RKO (cell line): ENCODE results near the gene TTC39C.

Source experiments
- DNase-seq: peaks from one replicate; pipeline ENCODE4 v3.0.0-alpha.2; 2016; ENCODE audit warnings: low spot score

The TTC39C gene

DNA sequence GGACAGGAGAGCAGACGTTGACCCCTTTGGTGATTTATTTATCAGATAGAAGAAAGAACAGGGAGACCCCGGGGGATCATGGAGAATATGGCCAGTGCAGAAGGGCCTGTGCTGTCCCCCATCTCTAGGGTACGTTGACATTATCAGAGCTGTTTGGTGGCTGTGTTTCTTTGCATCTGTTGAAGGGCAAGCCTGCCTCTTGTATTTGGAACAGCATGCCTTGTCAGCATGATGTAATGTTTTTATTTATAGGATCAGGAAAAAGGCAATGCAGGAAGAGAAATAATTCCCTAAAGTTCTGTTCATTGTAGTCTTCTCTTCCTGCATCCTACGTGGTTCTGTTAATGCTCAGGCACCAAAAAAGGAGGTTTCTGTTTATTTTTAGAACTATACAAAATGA is 74.5 kb downstream of the TTC39C start:
- DNase-seq, result no peak

DNA sequence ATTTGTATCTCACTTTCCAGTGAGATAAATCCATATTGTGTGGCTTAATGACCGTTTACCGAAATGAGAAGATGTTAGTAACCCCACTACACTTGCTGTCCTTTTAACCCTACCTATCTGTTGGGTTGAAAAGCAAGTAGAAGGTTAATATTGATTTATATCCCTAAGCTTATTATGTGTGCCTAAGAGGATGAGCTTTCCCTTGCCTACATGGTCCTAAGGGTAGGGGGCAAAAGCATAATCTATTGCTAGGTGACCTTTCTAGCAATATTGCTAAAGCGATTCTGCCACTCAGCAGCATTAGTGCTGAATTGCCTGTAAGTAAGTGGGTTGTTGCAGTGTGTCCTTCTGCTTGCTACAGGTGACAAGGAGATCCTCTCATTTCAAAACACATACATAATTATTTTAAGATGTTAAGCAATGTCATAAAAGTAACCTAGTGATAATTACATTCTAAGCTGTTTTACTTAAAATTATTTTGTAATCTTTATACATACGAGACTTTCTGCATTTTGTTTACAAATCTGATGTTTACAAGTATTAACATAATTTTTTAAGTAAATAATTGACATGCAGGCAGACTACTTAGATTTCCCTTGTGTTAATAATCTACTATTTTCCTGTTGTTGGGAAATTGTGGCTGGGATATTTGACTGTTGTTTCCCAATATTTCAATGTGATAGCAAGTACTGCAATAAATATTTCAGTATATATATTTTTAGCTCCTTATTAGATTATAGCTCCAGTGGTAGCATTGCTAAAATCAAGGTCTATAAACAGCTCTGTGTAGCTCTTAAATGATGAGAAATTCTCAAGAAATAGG is 75.2 kb downstream of the TTC39C start:
- DNase-seq, result no peak

DNA sequence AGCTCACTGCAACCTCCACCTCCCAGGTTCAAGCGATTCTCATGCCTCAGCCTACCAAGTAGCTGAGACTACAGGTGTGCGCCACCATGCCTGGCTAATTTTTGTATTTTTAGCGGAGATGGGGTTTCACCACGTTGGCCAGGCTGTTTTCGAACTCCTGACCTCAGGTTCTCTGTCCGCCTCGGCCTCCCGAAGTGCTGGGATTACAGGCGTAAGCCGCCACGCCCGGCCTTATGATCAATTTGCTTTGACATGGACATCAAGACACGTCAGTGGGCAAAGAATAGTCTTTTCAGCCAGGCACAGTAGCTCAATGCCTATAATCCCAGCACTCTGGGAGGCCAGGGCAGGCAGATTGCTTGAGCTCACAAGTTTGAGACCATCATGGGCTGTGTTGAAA is 76.3 kb downstream of the TTC39C start:
- DNase-seq, result no peak

DNA sequence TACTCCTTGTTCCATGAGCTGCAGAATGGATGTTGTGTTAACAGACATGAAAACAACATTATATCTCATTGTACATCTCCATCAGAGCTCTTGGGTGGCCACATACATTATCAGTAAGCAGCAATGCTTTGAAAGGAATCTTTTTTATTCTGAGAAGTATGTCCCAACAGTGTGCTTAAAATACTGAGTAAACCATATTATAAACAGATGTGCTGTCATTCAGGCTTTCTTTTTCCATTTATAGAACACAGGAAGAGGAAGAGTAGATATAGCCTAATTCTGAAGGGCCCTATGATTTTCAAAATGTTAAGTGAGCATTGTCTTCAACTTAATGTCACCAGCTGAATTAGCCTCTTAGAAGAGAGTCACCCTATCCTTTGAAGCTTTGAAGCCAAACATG is 80.0 kb downstream of the TTC39C start:
- DNase-seq, result no peak

DNA sequence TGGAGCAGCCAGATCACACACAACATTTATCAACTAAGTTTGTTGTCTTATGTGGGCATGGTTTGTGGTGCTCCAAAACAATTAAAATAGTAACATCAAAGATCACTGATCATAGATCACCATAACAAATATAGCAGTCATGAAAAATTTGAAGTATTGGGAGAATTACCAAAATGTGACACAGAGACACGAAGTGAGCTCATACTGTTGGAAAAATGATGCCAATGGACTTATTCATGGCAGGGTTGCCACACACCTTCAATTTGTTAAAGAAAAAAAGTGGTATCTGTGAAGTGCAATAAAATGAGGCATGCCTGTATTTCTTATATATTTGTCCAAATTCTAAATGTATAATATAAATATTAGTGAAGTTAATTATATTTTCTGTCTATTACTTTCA is 81.4 kb downstream of the TTC39C start:
- DNase-seq, result no peak

DNA sequence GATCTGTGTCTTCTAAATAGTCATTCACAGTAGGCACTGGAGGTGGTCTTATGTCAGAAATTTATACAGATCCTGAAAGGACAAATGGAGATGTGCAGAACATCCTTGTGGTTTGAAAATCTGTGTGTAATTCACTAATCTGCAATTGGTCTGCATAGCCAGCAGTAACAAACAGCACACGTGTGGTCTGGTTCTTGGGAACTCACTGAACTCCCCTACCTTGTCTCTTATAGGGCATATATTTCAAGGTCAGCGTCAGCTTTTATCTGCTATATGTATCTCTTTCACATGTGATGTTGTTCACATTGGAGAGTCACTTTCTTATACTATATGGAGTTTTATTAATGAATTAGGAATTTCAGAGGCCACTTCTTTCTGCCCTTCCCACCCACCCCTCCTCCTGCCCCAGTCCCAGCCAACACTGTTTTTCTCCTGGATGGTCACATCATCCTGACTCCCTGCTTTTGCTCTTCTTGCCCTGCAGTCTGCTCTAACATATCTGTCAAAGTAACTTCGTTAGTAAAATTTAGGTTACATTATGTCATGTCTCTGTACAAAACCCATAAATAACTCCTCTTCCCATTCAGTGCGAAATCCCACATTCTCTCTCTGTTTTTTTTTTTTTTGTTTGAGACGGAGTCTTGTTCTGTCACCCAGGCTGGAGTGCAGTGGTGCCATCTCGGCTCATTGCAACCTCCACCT is 88.9 kb downstream of the TTC39C start:
- no peak for DNase-seq

DNA sequence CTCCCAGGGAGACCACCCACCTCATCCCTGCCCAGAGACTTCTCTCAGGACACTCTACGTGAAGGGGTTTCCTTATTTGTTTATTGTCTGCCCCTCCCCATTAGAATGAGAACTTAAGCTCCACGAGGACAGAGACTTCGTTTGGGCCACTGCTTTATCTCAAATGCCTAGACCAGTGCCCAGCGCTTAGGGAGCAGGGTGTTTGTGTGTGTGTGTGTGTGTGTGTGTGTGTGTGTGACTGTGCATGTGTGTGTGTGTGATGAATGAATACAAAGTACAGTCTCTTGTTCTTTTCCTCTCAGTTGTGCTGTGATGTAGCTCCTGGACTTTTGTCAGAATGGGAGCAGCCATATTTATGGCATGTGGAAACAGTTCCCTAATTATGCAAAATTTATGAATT is 89.9 kb downstream of the TTC39C start:
- no peak for DNase-seq

DNA sequence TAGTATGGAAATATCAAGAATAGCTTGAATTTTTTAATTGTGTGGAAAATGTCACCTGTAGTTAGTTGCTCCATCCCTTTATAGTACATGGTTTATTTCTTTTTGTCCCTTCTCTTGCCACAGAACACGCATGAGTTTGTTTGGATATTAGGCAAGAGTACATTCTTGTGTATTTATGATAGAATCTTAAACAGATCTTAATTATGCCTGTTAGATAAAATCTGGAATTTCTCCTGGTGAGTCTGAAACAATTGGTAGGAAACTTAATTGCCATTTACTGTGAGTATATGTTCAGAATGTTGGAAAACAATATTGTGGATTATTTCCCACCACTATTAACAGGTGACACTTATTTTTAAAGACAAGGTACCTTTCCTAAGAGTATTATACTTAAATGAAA is 94.1 kb downstream of the TTC39C start:
- no peak for DNase-seq

DNA sequence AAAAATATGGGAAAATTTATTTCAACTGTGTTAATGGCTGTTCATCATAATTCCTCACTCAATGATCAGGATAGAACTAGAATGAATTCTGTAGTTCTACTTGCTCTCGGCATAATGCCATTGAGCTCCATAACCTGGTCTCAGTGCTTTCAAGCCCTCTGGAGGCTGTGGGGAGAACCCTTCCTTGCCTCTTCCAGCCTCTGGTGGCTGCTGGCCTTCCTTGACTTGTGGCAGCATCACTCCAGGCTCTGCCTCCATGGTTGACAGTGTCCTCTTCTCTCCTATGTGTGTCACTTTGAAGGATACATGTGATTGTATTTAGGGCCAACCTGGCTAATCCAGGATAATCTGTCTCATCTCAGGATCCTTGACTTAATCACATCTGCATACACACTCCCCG is 97.4 kb downstream of the TTC39C start:
- no peak for DNase-seq

DNA sequence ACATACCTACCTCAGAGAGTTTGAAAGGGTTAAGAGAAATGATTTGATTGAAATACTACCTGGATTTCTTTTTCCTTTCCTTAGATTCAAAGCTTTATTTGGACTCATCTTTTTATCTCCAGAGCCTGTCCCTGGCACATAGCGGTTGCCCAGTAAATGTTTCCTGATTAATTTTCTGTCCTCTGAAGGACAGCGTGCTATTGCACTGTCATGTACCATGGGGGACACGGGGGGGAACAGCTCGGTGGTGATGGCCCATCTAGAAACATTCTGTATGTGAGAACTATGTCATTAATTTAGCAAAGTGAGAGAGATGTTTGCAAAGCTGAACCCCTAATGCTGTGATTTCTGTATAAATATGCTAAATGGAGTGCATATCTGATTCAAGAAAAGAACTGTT is 97.9 kb downstream of the TTC39C start:
- no peak for DNase-seq

DNA sequence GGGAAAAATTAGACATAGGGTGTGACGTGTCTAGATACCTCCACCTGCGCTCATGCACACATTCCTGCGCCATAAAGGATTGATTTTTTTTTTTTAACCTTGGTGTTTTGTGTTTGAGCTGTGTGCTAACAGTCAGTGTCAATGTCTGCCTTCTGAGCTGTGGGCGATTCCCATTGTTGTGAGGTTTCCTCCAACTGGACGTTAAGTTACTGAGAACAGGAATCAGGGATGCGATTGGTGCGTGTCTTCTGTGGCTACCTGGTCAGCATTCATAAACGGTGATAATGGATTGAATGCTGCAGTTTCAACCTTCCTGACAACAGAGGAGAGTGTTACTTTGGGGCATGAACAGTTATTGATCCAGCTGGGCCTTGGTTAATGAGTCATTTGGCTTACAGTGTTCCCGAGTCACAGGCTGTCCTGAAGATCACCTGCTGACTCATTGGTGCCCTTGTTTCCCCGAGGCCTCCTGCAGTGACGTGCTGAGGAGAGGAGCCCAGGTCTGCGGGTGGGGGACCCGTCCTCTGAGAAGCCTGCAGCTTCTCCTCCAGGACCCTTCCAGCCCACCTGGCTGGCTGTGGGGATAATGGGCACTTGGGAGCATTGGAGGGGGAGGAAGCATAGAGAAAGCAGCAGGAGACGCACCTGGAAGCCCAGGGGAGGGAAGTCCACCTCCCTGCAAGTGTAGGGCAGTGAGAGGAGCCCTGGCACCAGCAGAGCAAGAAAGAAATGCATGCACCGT is 98.5 kb downstream of the TTC39C start:
- DNase-seq, result no peak

DNA sequence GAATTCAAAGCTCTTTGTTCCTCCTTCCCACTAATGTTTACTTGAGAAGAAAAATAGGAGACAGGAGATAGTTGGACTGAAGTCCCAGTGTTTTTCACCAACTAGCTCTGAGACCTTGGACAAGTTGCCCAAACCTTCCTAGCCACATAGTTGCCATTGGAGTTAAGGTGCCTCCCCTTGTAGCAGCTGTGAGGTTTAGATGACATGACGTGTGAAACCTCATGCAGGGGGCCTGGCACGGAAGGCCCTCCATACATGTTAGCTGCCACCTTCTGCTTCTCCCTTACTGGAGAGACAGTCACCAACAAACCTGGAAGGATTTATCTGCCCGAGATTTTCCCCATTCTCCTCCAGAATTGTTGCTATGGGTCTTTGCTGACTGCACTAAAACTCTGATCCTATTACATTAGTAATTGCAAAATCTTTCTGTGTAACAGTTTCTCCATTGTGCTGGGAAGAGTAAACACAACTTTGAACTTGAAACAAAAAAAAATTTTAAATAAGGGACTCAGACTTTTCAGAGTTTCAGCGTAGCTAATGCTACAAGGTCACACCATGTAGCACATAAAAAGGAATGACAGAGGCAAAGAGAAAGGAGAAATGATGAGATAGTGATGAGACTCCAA is 100.5 kb downstream of the TTC39C start:
- DNase-seq, result no peak

DNA sequence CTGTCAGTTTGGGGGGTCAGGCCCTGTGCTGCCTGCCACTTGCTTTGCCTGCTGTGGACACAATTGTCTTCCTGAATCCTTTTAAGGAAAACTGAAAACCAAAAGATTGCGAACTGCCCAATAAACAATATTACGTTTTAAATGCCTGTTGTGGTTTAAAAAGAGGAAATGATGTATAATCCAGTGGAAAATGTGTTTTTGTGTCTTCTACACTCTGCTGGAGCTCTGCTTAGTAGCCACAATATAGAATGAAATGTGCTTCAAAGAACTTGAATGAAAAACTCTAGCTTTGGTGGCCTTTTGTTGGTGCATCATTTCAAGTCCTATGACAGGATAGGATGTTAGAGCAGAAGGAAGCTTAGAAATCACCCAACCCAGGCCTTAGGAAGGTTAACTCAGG is 101.1 kb downstream of the TTC39C start:
- DNase-seq, result no peak

DNA sequence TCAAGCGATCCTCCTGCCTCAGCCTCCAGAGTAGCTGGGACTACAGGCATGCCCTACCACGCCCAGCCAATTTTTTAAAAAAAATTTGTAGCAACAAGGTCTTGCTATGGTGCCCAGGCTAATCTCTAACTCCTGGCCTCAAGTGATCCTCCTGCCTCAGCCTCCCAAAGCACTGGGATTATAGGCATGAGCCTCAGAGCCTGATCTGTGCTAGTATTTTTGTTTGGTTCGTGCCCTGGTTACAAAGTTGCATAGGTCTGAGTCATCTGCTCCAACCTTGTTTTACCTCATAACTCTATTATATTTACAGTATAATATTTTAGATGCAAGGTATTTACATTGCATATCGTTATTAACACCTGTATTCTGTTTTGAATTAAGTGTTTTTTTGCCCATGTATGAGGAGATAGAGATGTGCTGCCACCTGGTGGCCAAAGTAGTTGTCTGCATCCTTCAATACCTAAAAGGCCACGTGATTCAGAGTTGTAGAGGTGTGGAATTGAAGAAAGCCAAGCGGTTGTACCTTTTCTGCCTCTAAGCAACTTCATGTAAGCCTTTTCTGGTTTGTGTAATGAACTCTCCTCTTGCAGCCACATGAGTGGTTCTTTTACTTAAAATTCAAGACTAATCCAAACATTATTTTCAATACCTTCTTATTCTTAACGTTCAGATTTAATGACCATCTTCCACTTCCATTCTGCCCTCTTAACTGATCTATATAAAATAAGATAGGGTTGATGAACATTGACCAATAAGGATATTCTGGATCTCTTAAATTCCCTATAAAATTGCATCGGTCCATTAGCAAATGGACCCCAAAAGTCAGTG is 104.4 kb downstream of the TTC39C start:
- DNase-seq, result peak; percentile 75

DNA sequence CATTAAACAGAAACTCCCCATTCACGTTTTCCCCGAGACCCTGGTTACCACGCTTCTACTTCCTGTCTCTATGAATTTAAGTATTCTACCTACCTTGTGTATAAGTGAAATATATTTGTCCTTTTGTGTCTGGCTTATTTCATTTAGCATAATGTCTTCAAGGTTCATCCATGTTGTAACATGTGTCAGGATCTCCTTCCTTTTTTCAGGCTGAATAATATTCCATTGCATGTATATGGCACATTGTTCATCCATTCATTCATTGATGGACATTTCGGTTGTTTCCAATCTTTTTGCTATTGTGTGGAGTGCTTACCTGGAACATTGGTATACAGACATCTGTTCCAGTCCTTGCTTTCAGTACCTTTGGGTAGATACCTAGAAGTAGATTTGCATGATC is 106.1 kb downstream of the TTC39C start:
- DNase-seq, result no peak

DNA sequence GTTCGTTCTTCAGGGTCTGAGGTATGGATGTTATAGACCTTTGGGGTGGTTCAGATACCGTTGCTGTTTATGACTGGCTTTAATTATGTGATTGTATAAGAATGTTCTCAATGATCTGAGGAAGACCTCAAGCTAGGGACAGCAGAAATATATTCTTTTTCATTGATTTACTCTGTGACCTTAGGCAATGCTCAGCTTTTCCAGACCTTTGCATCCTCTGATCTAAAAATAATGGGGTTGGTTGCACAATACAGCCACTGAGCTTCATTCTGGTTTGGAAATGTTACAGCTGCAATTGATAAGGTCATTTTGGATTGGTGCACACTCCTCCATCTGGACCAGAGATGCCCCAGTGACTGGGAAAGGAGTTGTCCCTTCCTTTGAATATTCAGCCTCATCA is 107.1 kb downstream of the TTC39C start:
- no peak for DNase-seq

DNA sequence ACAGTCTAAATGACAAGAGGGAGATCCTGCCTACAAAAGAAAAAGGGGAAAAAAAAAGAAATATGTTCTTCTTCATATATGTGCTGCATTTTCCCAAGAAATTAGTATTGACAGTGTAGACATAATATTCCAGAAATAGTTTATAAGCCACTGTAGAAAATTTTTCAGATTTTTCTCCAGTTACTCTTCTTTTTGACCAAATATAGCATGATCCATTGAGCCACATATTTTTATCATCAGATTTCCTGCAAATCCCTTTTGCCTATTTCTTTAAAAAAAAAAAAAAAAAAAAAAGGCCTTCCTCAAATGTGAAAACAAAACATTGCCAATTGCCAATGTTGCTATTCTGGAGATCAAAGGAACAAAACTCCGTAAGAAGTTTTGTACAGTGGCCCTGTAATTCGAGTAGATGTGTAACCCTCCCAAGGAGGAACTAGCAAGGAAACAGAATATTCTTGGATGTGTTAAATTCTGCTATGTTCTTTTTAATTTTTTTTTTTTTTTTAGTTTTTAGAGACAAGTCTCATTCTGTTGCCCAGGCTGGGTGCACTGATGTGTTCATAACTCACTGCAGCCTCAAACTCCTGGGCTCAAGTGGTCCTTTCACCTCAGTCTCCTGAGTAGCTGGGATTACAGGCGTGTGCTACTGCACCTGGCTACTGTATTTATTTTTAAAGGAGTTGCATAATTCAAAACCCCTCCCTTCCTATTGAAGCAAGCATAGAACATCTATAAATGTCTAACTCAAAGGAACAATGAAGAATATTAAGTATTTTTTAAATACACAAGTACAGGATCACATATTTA is 111.8 kb downstream of the TTC39C start:
- no peak for DNase-seq

DNA sequence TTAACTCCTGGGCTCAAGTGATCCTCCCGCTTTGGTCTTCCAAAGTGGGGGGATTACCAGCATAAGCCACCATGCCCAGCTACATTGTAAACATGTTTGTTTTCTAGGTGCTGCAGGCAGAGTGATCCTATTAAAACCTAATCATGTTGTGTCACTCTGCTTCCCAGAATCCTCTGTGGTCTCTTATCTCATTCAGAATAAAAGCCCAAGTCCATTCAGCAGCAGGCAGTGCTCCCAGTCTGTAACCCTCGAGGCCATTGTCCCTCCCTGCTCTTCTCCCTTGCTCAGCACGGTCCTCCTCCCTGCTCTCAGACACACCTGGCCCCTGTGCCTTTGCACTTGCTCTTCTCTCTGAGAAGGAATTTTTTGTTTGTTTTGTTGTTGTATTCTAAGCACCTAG is 113.2 kb downstream of the TTC39C start:
- DNase-seq, result no peak

DNA sequence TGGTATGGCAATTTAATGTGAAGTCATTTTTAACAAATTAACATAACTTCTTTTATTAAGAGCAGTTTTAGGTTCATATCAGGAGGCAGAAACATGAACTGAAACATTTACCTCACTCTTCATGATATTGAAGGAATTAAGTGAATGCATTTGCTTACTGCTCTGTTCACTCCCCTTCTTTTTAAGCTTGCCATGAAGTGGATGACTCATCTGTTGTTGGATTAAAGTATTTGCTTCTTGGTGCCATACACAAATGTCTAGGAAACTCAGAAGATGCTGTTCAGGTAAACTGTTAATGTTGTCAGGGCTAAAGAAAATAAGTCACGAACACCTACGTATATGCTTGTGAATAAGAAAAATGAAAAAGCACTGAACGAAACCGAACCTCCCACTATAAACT is 114.1 kb downstream of the TTC39C start:
- no peak for DNase-seq

DNA sequence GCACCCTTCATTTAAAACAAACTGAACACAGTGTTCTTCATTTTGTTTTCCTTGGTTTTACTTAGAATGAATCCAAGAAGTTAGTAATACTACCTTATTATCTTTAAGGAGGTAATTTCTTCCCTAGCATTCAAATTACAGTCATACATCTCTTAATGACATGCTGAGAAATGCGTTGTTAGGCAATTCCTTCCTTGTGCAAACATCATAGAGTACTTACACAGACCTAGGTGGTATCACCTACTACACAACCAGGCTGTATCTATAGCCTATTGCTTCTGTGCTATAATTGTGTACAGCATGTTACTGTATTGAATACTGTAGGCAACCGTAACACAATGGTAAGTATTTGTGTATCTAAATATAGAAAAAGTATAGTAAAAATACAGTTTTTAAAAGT is 115.9 kb downstream of the TTC39C start:
- DNase-seq, result no peak

DNA sequence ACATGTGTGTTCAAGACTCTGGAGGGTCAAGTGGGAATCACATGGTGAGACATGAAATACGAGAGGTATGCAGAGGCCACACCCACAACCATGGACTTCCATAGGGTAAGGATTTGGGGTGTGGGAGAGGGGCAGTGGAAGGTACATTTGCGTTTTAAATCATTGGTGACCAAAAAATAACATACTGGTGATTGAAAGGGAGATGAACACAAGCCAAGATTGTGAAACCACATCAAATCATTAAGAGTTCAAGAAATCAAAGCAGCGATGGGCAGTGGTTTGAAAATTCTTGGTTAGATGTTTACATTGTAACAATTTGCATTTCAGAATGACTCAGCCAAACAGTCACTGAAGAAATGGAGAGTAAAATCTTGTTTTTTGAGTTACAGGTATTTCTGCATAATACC is 122.4 kb downstream of the TTC39C start:
- DNase-seq, result no peak
